PC-3 (cell line): Measurements from ENCODE around the gene TWSG1.
"Not testable (repeated sequence)": the region's sequence is repeated elsewhere in the genome, so short reads cannot be mapped to it uniquely, and the experiment has no call there.

Experiments used
- EZH2 ChIP-seq: fragments of 300-600 bp; sonication (generic); IDR thresholded peaks from one replicate; pipeline ENCODE4 v1.6.1; 2017; ENCODE audit warnings: antibody characterized with exemption, mild to moderate bottlenecking, low read length; ENCODE audit not compliant: unreplicated experiment
- EZH2phosphoT487 ChIP-seq: fragments of 300-600 bp; sonication (generic); IDR thresholded peaks from 2 replicates; pipeline ENCODE4 v1.6.1; 2018; ENCODE audit warnings: mild to moderate bottlenecking, antibody characterized with exemption, low read length, borderline replicate concordance
- TF ChIP-seq, protein P1 (sequence below): fragments of 300-600 bp; sonication (generic); conservative IDR thresholded peaks from 2 replicates; pipeline ENCODE4 v1.5.1; 2017; ENCODE audit warnings: antibody characterized with exemption, low read depth, mild to moderate bottlenecking, low read length

DNA sequence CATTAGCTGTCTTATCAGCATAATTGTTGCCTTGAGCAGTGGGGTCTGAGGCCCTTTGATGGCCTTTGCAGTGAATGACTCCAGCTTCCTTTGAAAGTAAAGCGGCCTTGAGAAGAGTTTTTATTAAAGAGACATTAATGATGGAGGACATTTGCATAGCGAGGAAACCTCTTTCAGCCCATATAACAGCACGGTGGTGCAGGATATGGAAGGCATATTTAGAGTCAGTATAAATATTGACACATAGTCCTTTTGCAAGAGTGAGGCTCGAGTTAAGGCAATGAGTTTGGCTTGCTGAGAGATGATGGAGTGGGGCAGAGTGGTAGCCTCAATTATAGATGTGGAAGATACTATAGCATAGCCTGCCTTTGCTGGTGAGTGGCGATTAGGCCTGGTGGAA lies 89.7 kb downstream of the TWSG1 start:
- TF ChIP-seq, protein P1, sequence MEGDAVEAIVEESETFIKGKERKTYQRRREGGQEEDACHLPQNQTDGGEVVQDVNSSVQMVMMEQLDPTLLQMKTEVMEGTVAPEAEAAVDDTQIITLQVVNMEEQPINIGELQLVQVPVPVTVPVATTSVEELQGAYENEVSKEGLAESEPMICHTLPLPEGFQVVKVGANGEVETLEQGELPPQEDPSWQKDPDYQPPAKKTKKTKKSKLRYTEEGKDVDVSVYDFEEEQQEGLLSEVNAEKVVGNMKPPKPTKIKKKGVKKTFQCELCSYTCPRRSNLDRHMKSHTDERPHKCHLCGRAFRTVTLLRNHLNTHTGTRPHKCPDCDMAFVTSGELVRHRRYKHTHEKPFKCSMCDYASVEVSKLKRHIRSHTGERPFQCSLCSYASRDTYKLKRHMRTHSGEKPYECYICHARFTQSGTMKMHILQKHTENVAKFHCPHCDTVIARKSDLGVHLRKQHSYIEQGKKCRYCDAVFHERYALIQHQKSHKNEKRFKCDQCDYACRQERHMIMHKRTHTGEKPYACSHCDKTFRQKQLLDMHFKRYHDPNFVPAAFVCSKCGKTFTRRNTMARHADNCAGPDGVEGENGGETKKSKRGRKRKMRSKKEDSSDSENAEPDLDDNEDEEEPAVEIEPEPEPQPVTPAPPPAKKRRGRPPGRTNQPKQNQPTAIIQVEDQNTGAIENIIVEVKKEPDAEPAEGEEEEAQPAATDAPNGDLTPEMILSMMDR = not testable (repeated sequence)
- TF ChIP-seq EZH2phosphoT487, EZH2: not testable (repeated sequence)
